H1 (cell line): ENCODE results near the gene XPO5. TPM values are rescaled to one million over a fixed set of nuclear protein-coding genes. Genes with fewer than 3 reads are reported as not detected.
"Not testable (repeated sequence)": the region's sequence is repeated elsewhere in the genome, so short reads cannot be mapped to it uniquely, and the experiment has no call there.

Experiments used
- CTCF ChIA-PET: fragments of 300-600 bp; sonication (Branson Sonifier 250); formaldehyde crosslinking; loops from one replicate; lab custom pipeline; 2021; ENCODE audit not compliant: partially characterized antibody; lab: Charles Lee
- POLR2A ChIA-PET: fragments of 300-600 bp; sonication (Branson Sonifier 250); formaldehyde crosslinking; loops from one replicate; lab custom pipeline; 2021; ENCODE audit warnings: inconsistent platforms; ENCODE audit not compliant: partially characterized antibody; lab: Charles Lee
- DNase-seq, 2 experiments: peaks; one replicate each; pipeline versions ENCODE4 v3.0.0 to v3.0.0-alpha.2; 2010 to 2022; ENCODE audit warnings: low spot score in 2 of 2, low read depth in 1 of 2, mixed read lengths in 1 of 2
- FAIRE-seq: peaks from 2 replicates; lab custom pipeline; 2011; peaks lifted over from hg19 to GRCh38; lab: Jason Lieb, UNC
- H2AFZ ChIP-seq: 2 replicates; pipeline ENCODE4 v1.8.1; 2012; ENCODE audit warnings: low read length, inconsistent platforms
- H2AK5ac ChIP-seq: 2 replicates; pipeline ENCODE4 v1.6.1; 2013; ENCODE audit warnings: low read depth, low read length
- H2BK120ac ChIP-seq: replicated peaks from 2 replicates; pipeline ENCODE3; 2013; ENCODE audit warnings: low read depth, low read length, inconsistent platforms
- H2BK12ac ChIP-seq: 2 replicates; pipeline ENCODE4 v1.6.1; 2013; ENCODE audit warnings: low read depth, low read length
- H2BK15ac ChIP-seq: 2 replicates; pipeline ENCODE4 v1.6.1; 2013; ENCODE audit warnings: low read length
- H2BK20ac ChIP-seq: 2 replicates; pipeline ENCODE4 v1.6.1; 2013; ENCODE audit warnings: low read length
- H2BK5ac ChIP-seq: 2 replicates; pipeline ENCODE4 v1.6.1; 2013; ENCODE audit warnings: low read depth, low read length
- H3K14ac ChIP-seq: 2 replicates; pipeline ENCODE4 v1.6.1; 2013; ENCODE audit warnings: inconsistent platforms; ENCODE audit not compliant: insufficient read length
- H3K18ac ChIP-seq: 2 replicates; pipeline ENCODE4 v1.6.1; 2013; ENCODE audit warnings: low read length; ENCODE audit errors: extremely low read depth
- H3K23ac ChIP-seq: 2 replicates; pipeline ENCODE4 v1.6.1; 2013; ENCODE audit warnings: inconsistent platforms; ENCODE audit not compliant: insufficient read length
- H3K23me2 ChIP-seq: 2 replicates; pipeline ENCODE4 v1.6.1; 2013; ENCODE audit warnings: low read depth, low read length
- H3K27ac ChIP-seq: 2 replicates; pipeline ENCODE4 v1.6.1; 2011; ENCODE audit warnings: low read depth, low read length, inconsistent platforms
- H3K27me3 ChIP-seq, 4 experiments: replicated peaks in 1 of 4; 1 replicate in 1 of 4; 2 replicates in 3 of 4; pipeline versions ENCODE4 v1.6.1 to v1.8.1; 2011 to 2013; ENCODE audit warnings: low read length in 3 of 4, mild to moderate bottlenecking in 3 of 4, inconsistent platforms in 2 of 4, mixed read lengths in 2 of 4, moderate library complexity in 1 of 4; ENCODE audit not compliant: control insufficient read depth in 3 of 4, insufficient read depth in 3 of 4; ENCODE audit errors: extremely low read depth in 1 of 4
- H3K36me3 ChIP-seq, 4 experiments: 2 replicates each; pipeline versions ENCODE4 v1.6.1 to v1.8.1; 2011 to 2013; ENCODE audit warnings: mild to moderate bottlenecking in 4 of 4, low read length in 3 of 4, moderate library complexity in 2 of 4, control low read depth in 1 of 4, inconsistent platforms in 1 of 4; ENCODE audit not compliant: insufficient read depth in 4 of 4, control insufficient read depth in 2 of 4
- H3K4ac ChIP-seq: replicated peaks from 2 replicates; pipeline ENCODE3; 2013; ENCODE audit warnings: low read length, low read depth, mixed read lengths, inconsistent platforms; ENCODE audit not compliant: insufficient read length
- H3K4me1 ChIP-seq, 4 experiments: replicated peaks in 1 of 4; 1 replicate in 1 of 4; 2 replicates in 3 of 4; pipeline versions ENCODE4 v1.6.1 to v1.8.1; 2011 to 2013; ENCODE audit warnings: low read length in 3 of 4, inconsistent platforms in 2 of 4, mixed read lengths in 1 of 4; ENCODE audit not compliant: insufficient read depth in 4 of 4, control insufficient read depth in 3 of 4
- H3K4me2 ChIP-seq, 2 experiments: 2 replicates each; pipeline versions ENCODE4 v1.6.1 to v1.8.1; 2011 to 2013; ENCODE audit warnings: low read depth in 2 of 2, low read length in 2 of 2, control low read depth in 1 of 2, inconsistent platforms in 1 of 2, mild to moderate bottlenecking in 1 of 2; ENCODE audit not compliant: insufficient read depth in 1 of 2
- H3K4me3 ChIP-seq, 4 experiments: fragments of 200-600, 300-600 bp in 1 of 4; sonication (generic), shearing (Covaris generic), sonication (Bioruptor Twin) in 1 of 4; 2 replicates each; pipeline versions ENCODE4 v1.5.1 to v1.8.1; 2011 to 2016; ENCODE audit warnings: low read length in 4 of 4, low read depth in 3 of 4, control low read depth in 2 of 4, inconsistent platforms in 2 of 4, mild to moderate bottlenecking in 2 of 4, mixed read lengths in 1 of 4, moderate library complexity in 1 of 4; ENCODE audit not compliant: insufficient read depth in 2 of 4; ENCODE audit errors: extremely low read depth in 1 of 4
- H3K56ac ChIP-seq: replicated peaks from 2 replicates; pipeline ENCODE3; 2013; ENCODE audit warnings: low read depth, mild to moderate bottlenecking, mixed read lengths, low read length, inconsistent platforms; ENCODE audit not compliant: insufficient read length
- H3K79me1 ChIP-seq: 2 replicates; pipeline ENCODE4 v1.6.1; 2013; ENCODE audit warnings: low read depth, low read length, control low read depth
- H3K79me2 ChIP-seq, 2 experiments: 2 replicates each; pipeline versions ENCODE4 v1.6.1 to v1.8.1; 2012 to 2013; ENCODE audit warnings: low read length in 2 of 2, mild to moderate bottlenecking in 2 of 2, inconsistent platforms in 1 of 2; ENCODE audit not compliant: insufficient read depth in 2 of 2, control insufficient read depth in 1 of 2
- H3K9ac ChIP-seq, 4 experiments: replicated peaks in 1 of 4; 1 replicate in 1 of 4; 2 replicates in 3 of 4; pipeline versions ENCODE4 v1.6.1 to v1.8.1; 2011 to 2013; ENCODE audit warnings: low read depth in 3 of 4, low read length in 3 of 4, control low read depth in 2 of 4, mild to moderate bottlenecking in 2 of 4, moderate library complexity in 2 of 4, inconsistent platforms in 1 of 4; ENCODE audit errors: extremely low read depth in 1 of 4
- H3K9me3 ChIP-seq, 2 experiments: 2 replicates each; pipeline versions ENCODE4 v1.6.1 to v1.8.1; 2012 to 2013; ENCODE audit warnings: mild to moderate bottlenecking in 2 of 2, moderate library complexity in 2 of 2, control low read depth in 1 of 2, inconsistent platforms in 1 of 2, low read depth in 1 of 2, low read length in 1 of 2, mixed read lengths in 1 of 2; ENCODE audit not compliant: insufficient read depth in 2 of 2
- H4K20me1 ChIP-seq, 2 experiments: replicated peaks in 1 of 2; 2 replicates each; pipeline versions ENCODE3 to v1.8.1; 2011 to 2013; ENCODE audit warnings: inconsistent platforms in 2 of 2, low read length in 2 of 2, mild to moderate bottlenecking in 1 of 2; ENCODE audit not compliant: insufficient read depth in 2 of 2, control insufficient read depth in 1 of 2
- H4K5ac ChIP-seq: 2 replicates; pipeline ENCODE4 v1.6.1; 2013; ENCODE audit warnings: low read length, low read depth, mixed read lengths, inconsistent platforms; ENCODE audit not compliant: insufficient read length
- H4K8ac ChIP-seq: 2 replicates; pipeline ENCODE4 v1.8.0; 2013; ENCODE audit warnings: mild to moderate bottlenecking, moderate library complexity, low read length, inconsistent platforms; ENCODE audit not compliant: insufficient read depth; ENCODE audit errors: extremely low read depth
- H4K91ac ChIP-seq: replicated peaks from 2 replicates; pipeline ENCODE3; 2013; ENCODE audit warnings: low read length, mixed read lengths, inconsistent platforms; ENCODE audit not compliant: insufficient read length
- BRCA1 ChIP-seq: IDR thresholded peaks from 2 replicates; pipeline ENCODE4 v1.6.1; 2012; ENCODE audit warnings: low read depth, low read length, improper control_type of control experiment
- RXRA ChIP-seq: IDR thresholded peaks from 2 replicates; pipeline ENCODE4 v1.6.1; 2011; ENCODE audit warnings: low read depth, mild to moderate bottlenecking, low read length, moderate library complexity; ENCODE audit not compliant: insufficient read depth
- WGBS, 2 experiments: shearing (Covaris generic) in 1 of 2; methylation state at CpG; one replicate each; pipeline versions ENCODE4 v1.1.6 to v1.1.7; 2013 to 2015; ENCODE audit warnings: low lambda C conversion rate in 2 of 2, mixed read lengths in 2 of 2, inconsistent platforms in 1 of 2, low coverage in 1 of 2, missing lambda C conversion rate in 1 of 2; ENCODE audit not compliant: insufficient replicate concordance in 2 of 2, insufficient coverage in 1 of 2, insufficient read length in 1 of 2; ENCODE audit errors: extremely low coverage in 1 of 2, missing lambda C conversion rate in 1 of 2; 5-methylcytosine and 5-hydroxymethylcytosine counted together
- polyA plus RNA-seq, 7 experiments: library from polyadenylated mRNA; depleted of rRNA in 3 of 7; stranded (reverse) in 5 of 7; unstranded in 2 of 7; fragments of >200 nt in 5 of 7; fragments of 200-250 nt in 2 of 7; gene quantifications; 1 replicate in 5 of 7; 2 replicates in 1 of 7; 4 replicates in 1 of 7; pipeline versions ENCODE4 v1.2.1 to v1.2.3, GENCODE V29; 2011 to 2013; ENCODE audit warnings: missing spikeins in 2 of 7, mixed read lengths in 2 of 7
- total RNA-seq: library from RNA; stranded (reverse); fragmentation: NEBNext Ultra II Directional; extraction: Animal tissue kit (Norgen Biotek cat#: 25700); gene quantifications from 2 replicates; pipeline ENCODE4 v1.2.1, GENCODE V29; 2021
- TF ChIP-seq, protein P1 (sequence below): IDR thresholded peaks from 2 replicates; pipeline ENCODE4 v1.6.1; 2012; ENCODE audit warnings: inconsistent platforms

Gene XPO5
- total and polyA plus RNA-seq, 2 of the 8 experiments (the other 6 are each of a cell fraction or from before 2014, with no cell fraction given) = 80.6 to 95.7 TPM

DNA sequence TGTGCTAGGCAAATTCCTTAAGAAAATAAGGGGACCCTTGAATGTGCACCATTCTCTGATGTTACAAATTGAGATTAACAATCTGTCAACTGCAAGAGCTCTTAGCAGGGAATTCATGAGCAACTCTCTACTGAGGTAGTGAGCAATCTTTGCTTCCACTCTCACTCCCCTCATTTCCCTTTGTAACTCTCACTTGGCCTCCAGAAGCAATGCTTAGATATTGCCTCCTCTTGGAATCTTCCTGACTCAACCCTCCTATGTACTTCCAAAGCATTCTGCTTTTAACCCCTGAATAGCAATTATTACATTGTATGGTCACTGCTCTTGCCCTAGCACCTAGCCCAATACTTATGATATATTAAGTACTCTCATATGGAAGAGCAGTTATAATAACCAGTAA is 16.5 kb downstream of the XPO5 start (continued):
- TF ChIP-seq BRCA1 = no peak
- no peak for TF ChIP-seq RXRA
- TF ChIP-seq, protein P1, sequence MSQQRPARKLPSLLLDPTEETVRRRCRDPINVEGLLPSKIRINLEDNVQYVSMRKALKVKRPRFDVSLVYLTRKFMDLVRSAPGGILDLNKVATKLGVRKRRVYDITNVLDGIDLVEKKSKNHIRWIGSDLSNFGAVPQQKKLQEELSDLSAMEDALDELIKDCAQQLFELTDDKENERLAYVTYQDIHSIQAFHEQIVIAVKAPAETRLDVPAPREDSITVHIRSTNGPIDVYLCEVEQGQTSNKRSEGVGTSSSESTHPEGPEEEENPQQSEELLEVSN = no peak
- TF ChIP-seq, all 59 proteins: peak for 0

- H2BK20ac ChIP-seq, H2BK120ac ChIP-seq, H2BK15ac ChIP-seq, H4K91ac ChIP-seq, FAIRE-seq, H3K18ac ChIP-seq, H3K14ac ChIP-seq, H3K23ac ChIP-seq, H4K20me1 ChIP-seq, H3K79me1 ChIP-seq, H3K4me1 ChIP-seq, H3K79me2 ChIP-seq, CTCF ChIA-PET, H2BK5ac ChIP-seq, H2AK5ac ChIP-seq, DNase-seq, H4K8ac ChIP-seq, H2BK12ac ChIP-seq, H3K9ac ChIP-seq, H4K5ac ChIP-seq, H3K27ac ChIP-seq, H3K23me2 ChIP-seq, H3K4me2 ChIP-seq, H2AFZ ChIP-seq, H3K4me3 ChIP-seq, H3K27me3 ChIP-seq, H3K56ac ChIP-seq, H3K4ac ChIP-seq, H3K9me3 ChIP-seq: not testable (repeated sequence)
- H3K36me3 ChIP-seq = peaks cover 38 to 92% (median 72%) of the 10 kb centered on the region in 4 experiments
- POLR2A ChIA-PET = interaction anchor here (1.6 kb wide), 1 partner anchor 10 kb away, joined by 7 read pairs; no protein-coding TSS in a partner anchor
- 97% methylated on average over 4 of the region's 7 CpGs; no CpG with 5 or more reads in 1 of the 2 experiments for WGBS, 2 experiments
Observed at GRCh38 chr6:43557620-43558019, 18.2 kb downstream of the XPO5 start.
